OCI-LY7 (cell line): ENCODE data around the gene SLC6A19. TPM values are rescaled to one million over a fixed set of nuclear protein-coding genes. Genes with fewer than 3 reads are reported as not detected.

Experiments
- BruUV-seq: library from RNA; stranded (reverse); fragments of 400-500 nt; replicated peaks from 2 replicates; lab custom pipeline; 2021; lab: Mats Ljungman, UMichigan
- CTCF ChIA-PET: fragments of 300-600 bp; sonication (Branson Sonifier 250); formaldehyde crosslinking; loops from one replicate; lab custom pipeline; 2022; ENCODE audit warnings: antibody characterized with exemption; ENCODE audit not compliant: unreplicated experiment; lab: Charles Lee
- POLR2A ChIA-PET: fragments of 300-600 bp; sonication (Branson Sonifier 250); formaldehyde crosslinking; loops from one replicate; lab custom pipeline; 2022; ENCODE audit warnings: antibody characterized with exemption; lab: Charles Lee
- DNase-seq: peaks from one replicate; pipeline ENCODE4 v3.0.0-alpha.2; 2015; ENCODE audit warnings: low spot score
- H2AFZ ChIP-seq: fragments of 200-600 bp; sonication (generic), shearing (Covaris generic); 2 replicates; pipeline ENCODE4 v1.6.1; 2014; ENCODE audit warnings: mild to moderate bottlenecking, antibody characterized with exemption, low read length, moderate library complexity
- H3K27ac ChIP-seq: fragments of 200-600 bp; sonication (generic); 2 replicates; pipeline ENCODE4 v1.5.1; 2014; ENCODE audit warnings: mixed run types, low read depth, mild to moderate bottlenecking, moderate library complexity, low read length, inconsistent platforms; ENCODE audit not compliant: poor library complexity, severe bottlenecking
- H3K36me3 ChIP-seq: fragments of 200-600 bp; sonication (generic); 2 replicates; pipeline ENCODE4 v1.6.1; 2014; ENCODE audit warnings: mild to moderate bottlenecking, antibody characterized with exemption, low read length, moderate library complexity, mixed read lengths; ENCODE audit not compliant: insufficient read depth
- H3K4me1 ChIP-seq: fragments of 200-600 bp; sonication (generic); 2 replicates; pipeline ENCODE4 v1.5.1; 2014; ENCODE audit warnings: mild to moderate bottlenecking, low read length; ENCODE audit not compliant: insufficient read depth, poor library complexity, severe bottlenecking
- H3K4me2 ChIP-seq: fragments of 200-600 bp; sonication (generic); 2 replicates; pipeline ENCODE4 v1.6.1; 2014; ENCODE audit warnings: mild to moderate bottlenecking, low read length
- H3K4me3 ChIP-seq: fragments of 200-600 bp; sonication (generic); 2 replicates; pipeline ENCODE4 v1.5.1; 2014; ENCODE audit warnings: mild to moderate bottlenecking, low read depth, low read length; ENCODE audit not compliant: poor library complexity, severe bottlenecking
- H3K79me2 ChIP-seq: fragments of 200-600 bp; sonication (generic); 2 replicates; pipeline ENCODE4 v1.6.1; 2016; ENCODE audit warnings: low read depth, mild to moderate bottlenecking, low read length, moderate library complexity, mixed read lengths; ENCODE audit not compliant: insufficient read depth
- H3K9me2 ChIP-seq: fragments of 200-600 bp; sonication (generic); 2 replicates; pipeline ENCODE4 v1.6.1; 2016; ENCODE audit warnings: mild to moderate bottlenecking, low read length, mixed read lengths; ENCODE audit not compliant: insufficient read depth
- H3K9me3 ChIP-seq: fragments of 200-600 bp; sonication (generic); 2 replicates; pipeline ENCODE4 v1.6.1; 2014; ENCODE audit warnings: mild to moderate bottlenecking, mixed run types, low read length, mixed read lengths
- H4K20me1 ChIP-seq: fragments of 200-600 bp; sonication (generic); 2 replicates; pipeline ENCODE4 v1.6.1; 2014; ENCODE audit warnings: mild to moderate bottlenecking, antibody characterized with exemption, low read length, moderate library complexity, mixed read lengths; ENCODE audit not compliant: insufficient read depth
- EZH2phosphoT487 ChIP-seq: fragments of 200-600 bp; sonication (generic); IDR thresholded peaks from 2 replicates; pipeline ENCODE4 v1.6.1; 2018; ENCODE audit warnings: low read depth, borderline replicate concordance, mild to moderate bottlenecking, mixed run types, antibody characterized with exemption, low read length, moderate library complexity, mixed read lengths
- intact Hi-C: fragments of 100-400 bp; cut with micrococcal nuclease; formaldehyde crosslinking; loops from one replicate; pipeline ENCODE4 v1.10.0; 2022; ENCODE audit not compliant: unreplicated experiment
- total RNA-seq, 2 experiments: library from RNA; depleted of rRNA in 1 of 2; stranded (reverse); fragments of >200 nt in 1 of 2; shearing (Covaris generic) in 1 of 2; gene quantifications; 2 replicates each; pipeline ENCODE4 v1.2.3, GENCODE V29; 2014 to 2022
- TF ChIP-seq, protein P1 (sequence below): fragments of 200-600 bp; sonication (generic); conservative IDR thresholded peaks from 2 replicates; pipeline ENCODE4 v1.5.1; 2014; ENCODE audit warnings: mild to moderate bottlenecking, antibody characterized with exemption, low read length, moderate library complexity, mixed read lengths

Gene SLC6A19
- total RNA-seq, 2 experiments from 2014 or later = not detected

DNA sequence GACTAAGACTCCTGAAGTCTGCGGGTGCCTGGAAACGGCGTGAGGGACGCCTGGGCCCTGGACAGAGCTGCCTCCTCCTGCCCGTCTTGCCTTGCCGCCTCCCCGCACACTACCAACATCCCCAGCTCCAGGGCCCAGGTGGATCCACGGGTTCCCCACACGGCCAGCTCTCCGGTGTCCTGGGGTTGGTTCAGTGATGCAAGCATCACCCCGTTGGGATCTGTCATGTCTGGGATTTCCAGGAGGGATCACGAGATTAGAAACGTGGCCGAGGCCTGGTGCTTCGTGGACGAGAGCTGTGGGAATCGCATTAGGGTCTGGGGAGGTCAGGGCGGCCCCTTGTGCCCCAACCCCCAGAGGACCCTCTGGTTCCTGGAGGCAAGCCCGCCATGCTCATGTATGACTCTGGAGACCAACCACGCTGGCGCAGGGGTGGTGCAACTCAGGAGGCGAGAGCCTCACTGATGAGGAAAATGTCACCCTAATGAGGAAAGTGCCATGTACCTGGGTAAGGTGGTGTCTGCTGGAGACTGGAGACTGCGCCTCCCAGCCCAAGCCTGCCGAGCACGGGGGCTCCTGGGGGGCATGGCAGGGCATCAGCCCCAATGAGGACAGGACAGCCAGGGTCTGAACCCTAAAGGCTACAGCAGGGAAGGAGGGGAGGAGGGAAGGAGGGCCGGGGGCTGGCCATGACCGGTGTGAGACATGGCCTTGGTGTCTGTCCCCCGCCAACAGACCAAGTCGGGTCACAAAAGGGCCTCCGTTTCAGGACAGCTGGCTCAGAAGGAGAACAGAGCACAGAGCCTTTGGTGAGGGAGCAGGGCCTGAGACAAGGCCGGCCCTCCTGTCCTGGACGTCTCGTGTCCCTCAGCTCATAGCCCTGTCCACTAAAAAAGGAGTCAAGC lies 31.9 kb upstream of the SLC6A19 start:
- Histone ChIP-seq H3K36me3 (no peaks in the 10 kb centered on the region), H3K4me3 (no peak overlapping the region), H3K79me2 (no peaks in the 10 kb centered on the region), H3K4me2 (no peak overlapping the region), H2AFZ (no peak overlapping the region), H3K4me1 (peaks cover 16% of the 10 kb centered on the region), H4K20me1 (no peaks in the 10 kb centered on the region), H3K9me3 (no peaks in the 10 kb centered on the region), H3K9me2 (no peaks in the 10 kb centered on the region), H3K27ac (no peak overlapping the region)
- POLR2A ChIA-PET = no interaction called here
- TF ChIP-seq, protein P1, sequence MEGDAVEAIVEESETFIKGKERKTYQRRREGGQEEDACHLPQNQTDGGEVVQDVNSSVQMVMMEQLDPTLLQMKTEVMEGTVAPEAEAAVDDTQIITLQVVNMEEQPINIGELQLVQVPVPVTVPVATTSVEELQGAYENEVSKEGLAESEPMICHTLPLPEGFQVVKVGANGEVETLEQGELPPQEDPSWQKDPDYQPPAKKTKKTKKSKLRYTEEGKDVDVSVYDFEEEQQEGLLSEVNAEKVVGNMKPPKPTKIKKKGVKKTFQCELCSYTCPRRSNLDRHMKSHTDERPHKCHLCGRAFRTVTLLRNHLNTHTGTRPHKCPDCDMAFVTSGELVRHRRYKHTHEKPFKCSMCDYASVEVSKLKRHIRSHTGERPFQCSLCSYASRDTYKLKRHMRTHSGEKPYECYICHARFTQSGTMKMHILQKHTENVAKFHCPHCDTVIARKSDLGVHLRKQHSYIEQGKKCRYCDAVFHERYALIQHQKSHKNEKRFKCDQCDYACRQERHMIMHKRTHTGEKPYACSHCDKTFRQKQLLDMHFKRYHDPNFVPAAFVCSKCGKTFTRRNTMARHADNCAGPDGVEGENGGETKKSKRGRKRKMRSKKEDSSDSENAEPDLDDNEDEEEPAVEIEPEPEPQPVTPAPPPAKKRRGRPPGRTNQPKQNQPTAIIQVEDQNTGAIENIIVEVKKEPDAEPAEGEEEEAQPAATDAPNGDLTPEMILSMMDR = no peak
- TF ChIP-seq EZH2phosphoT487 = no peak
- intact Hi-C loops = no loop called here
- DNase-seq = no peak
- CTCF ChIA-PET = interaction anchor here (1.2 kb wide), 1 partner anchor 160 kb away, joined by 3 read pairs; no protein-coding TSS in a partner anchor
- no TSS peak for BruUV-seq

DNA sequence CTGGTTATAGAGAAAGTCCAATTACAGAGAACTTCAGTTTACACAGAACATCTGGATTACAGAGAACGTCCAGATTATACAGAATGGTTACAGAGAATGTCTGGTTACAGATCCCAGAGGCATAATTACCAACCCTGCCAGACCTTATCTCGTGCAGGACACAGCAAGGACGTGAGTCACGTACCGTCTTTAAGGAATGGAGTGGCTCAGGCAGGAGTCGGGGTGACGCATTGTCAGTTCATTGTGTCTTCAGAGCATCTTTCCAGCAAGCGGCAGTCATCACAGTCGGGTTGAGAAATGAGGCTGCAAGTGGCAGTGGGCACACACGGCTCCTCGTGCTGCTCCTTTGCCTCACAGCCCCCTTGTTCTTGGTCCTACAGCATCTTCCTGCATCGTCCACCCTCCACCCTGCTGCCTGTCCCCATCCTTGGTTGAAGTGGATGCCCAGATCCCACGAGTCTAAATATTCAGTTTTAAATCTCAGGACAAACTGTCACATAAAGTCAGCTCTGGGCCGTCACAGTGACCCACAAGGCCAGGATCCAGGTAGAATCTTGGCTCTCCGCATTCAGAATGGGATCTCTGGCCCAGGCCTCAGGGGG lies 30.0 kb upstream of the SLC6A19 start:
- no peak overlapping the region for H3K27ac ChIP-seq
- no peaks in the 10 kb centered on the region for H3K9me3 ChIP-seq
- CTCF ChIA-PET = no interaction called here
- intact Hi-C loops = no loop called here
- no peak overlapping the region for H3K4me2 ChIP-seq
- DNase-seq = no peak
- H3K9me2 ChIP-seq = no peaks in the 10 kb centered on the region
- no peaks in the 10 kb centered on the region for H3K36me3 ChIP-seq
- H3K4me1 ChIP-seq = peaks cover 16% of the 10 kb centered on the region
- no peaks in the 10 kb centered on the region for H3K79me2 ChIP-seq
- TF ChIP-seq EZH2phosphoT487 = no peak
- TF ChIP-seq, protein P1 = no peak
- H3K4me3 ChIP-seq = no peak overlapping the region
- POLR2A ChIA-PET = no interaction called here
- H4K20me1 ChIP-seq = no peaks in the 10 kb centered on the region
- H2AFZ ChIP-seq = no peak overlapping the region
- no TSS peak for BruUV-seq
